Stimulated activated CD8-positive, alpha-beta memory T cell treated with anti-CD3 and anti-CD28 coated beads, Interleukin-4, amount 100 ng/mL, for 1 hour (primary cell): ENCODE measurements around the gene TTLL11.

Experiments used
- DNase-seq, 2 donors: peaks; one replicate each; pipeline ENCODE4 v3.0.0-alpha.2; 2020; ENCODE audit warnings: low read depth in 2 of 2, low spot score in 1 of 2

The TTLL11 gene

GRCh38 chr9:121979736-121980135, 113.4 kb downstream of the TTLL11 start:
- no peak for DNase-seq

- DNase-seq: no peak
These were observed 116.4 kb downstream of the TTLL11 start for GRCh38 chr9:121976751-121977150.

GRCh38 chr9:121975801-121976277, 117.3 kb downstream of the TTLL11 start:
- no peak for DNase-seq

GRCh38 chr9:121974421-121974820, 118.7 kb downstream of the TTLL11 start:
- DNase-seq: no peak

- DNase-seq: no peak
These were observed 120.6 kb downstream of the TTLL11 start for GRCh38 chr9:121972501-121972981.

GRCh38 chr9:121968056-121968455, 125.1 kb downstream of the TTLL11 start:
- no peak for DNase-seq

GRCh38 chr9:121966706-121967105, 126.4 kb downstream of the TTLL11 start:
- no peak for DNase-seq

GRCh38 chr9:121963528-121963995, 129.5 kb downstream of the TTLL11 start:
- no peak for DNase-seq

GRCh38 chr9:121962421-121962820, 130.7 kb downstream of the TTLL11 start:
- no peak for DNase-seq

GRCh38 chr9:121960665-121961064, 132.4 kb downstream of the TTLL11 start:
- no peak for DNase-seq

- DNase-seq: no peak
These were observed 134.6 kb downstream of the TTLL11 start for GRCh38 chr9:121958530-121958929.

GRCh38 chr9:121956808-121957207, 136.3 kb downstream of the TTLL11 start:
- DNase-seq: no peak

- DNase-seq: no peak
These were observed 137.5 kb downstream of the TTLL11 start for GRCh38 chr9:121955649-121956048.

GRCh38 chr9:121954477-121955140, 138.5 kb downstream of the TTLL11 start:
- DNase-seq: no peak

GRCh38 chr9:121952611-121953010, 140.5 kb downstream of the TTLL11 start:
- no peak for DNase-seq

GRCh38 chr9:121950866-121951265, 142.2 kb downstream of the TTLL11 start:
- no peak for DNase-seq

- no peak for DNase-seq
These were observed 142.7 kb downstream of the TTLL11 start for GRCh38 chr9:121950441-121950840.

GRCh38 chr9:121949766-121950165, 143.3 kb downstream of the TTLL11 start:
- no peak for DNase-seq

GRCh38 chr9:121949364-121949763, 143.7 kb downstream of the TTLL11 start:
- no peak for DNase-seq

GRCh38 chr9:121947775-121948174, 145.3 kb downstream of the TTLL11 start:
- DNase-seq: no peak

GRCh38 chr9:121946465-121946864, 146.6 kb downstream of the TTLL11 start:
- DNase-seq: no peak

- no peak for DNase-seq
These were observed 147.3 kb downstream of the TTLL11 start for GRCh38 chr9:121945849-121946248.

- no peak for DNase-seq
These were observed 147.8 kb downstream of the TTLL11 start for GRCh38 chr9:121945281-121945680.
